Chondrocyte (in vitro differentiated cells): ENCODE data around the gene PICK1. TPM values are rescaled to one million over a fixed set of nuclear protein-coding genes. Genes with fewer than 3 reads are reported as not detected.

Experiments used
- DNase-seq: peaks from one replicate; pipeline ENCODE4 v3.0.0; 2021; ENCODE audit warnings: mixed read lengths, low spot score
- H3K27ac Mint-ChIP-seq: one replicate; pipeline ENCODE4 v1.8.0; 2021; ENCODE audit warnings: mild to moderate bottlenecking, moderate library complexity, mixed read lengths; ENCODE audit not compliant: unreplicated experiment
- H3K27me3 Mint-ChIP-seq: 2 replicates; pipeline ENCODE4 v1.8.0; 2021; ENCODE audit warnings: low read depth, mixed read lengths
- H3K36me3 Mint-ChIP-seq: 2 replicates; pipeline ENCODE4 v1.8.0; 2021; ENCODE audit warnings: low read depth, mixed read lengths
- H3K4me1 Mint-ChIP-seq: 2 replicates; pipeline ENCODE4 v1.8.0; 2021; ENCODE audit warnings: low read depth, mild to moderate bottlenecking, mixed read lengths
- H3K4me3 Mint-ChIP-seq: one replicate; pipeline ENCODE4 v1.8.0; 2021; ENCODE audit warnings: mild to moderate bottlenecking, moderate library complexity, mixed read lengths; ENCODE audit not compliant: unreplicated experiment
- H3K9me3 Mint-ChIP-seq: 2 replicates; pipeline ENCODE4 v1.8.0; 2021; ENCODE audit warnings: low read depth, mixed read lengths
- total RNA-seq: library from RNA; stranded (reverse); gene quantifications from 3 replicates; pipeline ENCODE4 v1.2.1, GENCODE V29; 2021
- TF ChIP-seq, protein P1 (sequence below): fragments of 200-600 bp; sonication (generic); IDR thresholded peaks from 2 replicates; pipeline ENCODE4 v1.5.0; 2021; ENCODE audit warnings: antibody characterized with exemption, mild to moderate bottlenecking, moderate library complexity

Gene PICK1
- total RNA-seq, 1 donor from 2014 or later, result 13.5 TPM

DNA sequence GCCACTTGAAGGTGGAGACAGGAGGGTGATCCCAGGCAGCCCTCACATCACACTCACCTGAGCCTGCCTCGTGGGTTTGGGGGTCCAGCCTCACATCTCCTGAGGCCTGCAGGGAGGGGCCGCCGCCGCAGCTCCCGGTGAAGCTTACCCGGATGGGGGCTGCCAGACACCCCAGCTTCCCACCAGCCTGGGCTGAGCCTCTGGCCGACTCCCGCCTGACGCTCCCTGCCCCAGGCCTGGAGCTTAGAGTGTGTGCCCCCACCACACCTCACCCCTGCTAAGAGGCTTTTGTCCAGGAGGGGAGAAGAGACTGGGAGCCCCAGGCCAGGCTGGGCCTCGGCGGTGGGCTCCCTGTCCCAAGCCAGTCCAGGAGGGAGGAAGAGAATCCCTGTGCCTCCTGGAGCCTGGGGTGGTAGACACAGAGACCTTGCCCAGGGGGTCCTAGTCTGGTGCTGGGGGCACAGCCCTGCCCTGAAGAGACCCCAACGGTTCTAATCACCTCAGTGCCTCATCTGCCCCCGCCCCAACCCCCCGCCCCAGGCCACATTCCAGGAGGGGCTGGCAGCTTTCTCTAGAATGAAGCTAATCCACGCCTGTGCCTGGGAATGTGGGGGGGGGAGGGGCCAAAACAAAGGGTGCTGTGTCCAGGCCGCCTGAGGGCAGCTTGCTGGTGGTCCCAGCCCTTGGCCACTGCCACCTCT is 26.9 kb downstream of the PICK1 start, which contains the start of gene SLC16A8:
TSS of gene SLC16A8 (minus strand) at position 254 of the 701 bp plus-strand sequence. CDS start 1,311 bp downstream, outside the sequence.
- H3K36me3 Mint-ChIP-seq, result peaks cover 3% of the 10 kb centered on the region
- H3K4me3 Mint-ChIP-seq, result no peak within 1 kb of the TSS
- no peaks in the 10 kb centered on the region for H3K4me1 Mint-ChIP-seq
- DNase-seq, result peak; percentile 71
- no peak within 1 kb of the TSS for H3K27ac Mint-ChIP-seq
- TF ChIP-seq, protein P1, sequence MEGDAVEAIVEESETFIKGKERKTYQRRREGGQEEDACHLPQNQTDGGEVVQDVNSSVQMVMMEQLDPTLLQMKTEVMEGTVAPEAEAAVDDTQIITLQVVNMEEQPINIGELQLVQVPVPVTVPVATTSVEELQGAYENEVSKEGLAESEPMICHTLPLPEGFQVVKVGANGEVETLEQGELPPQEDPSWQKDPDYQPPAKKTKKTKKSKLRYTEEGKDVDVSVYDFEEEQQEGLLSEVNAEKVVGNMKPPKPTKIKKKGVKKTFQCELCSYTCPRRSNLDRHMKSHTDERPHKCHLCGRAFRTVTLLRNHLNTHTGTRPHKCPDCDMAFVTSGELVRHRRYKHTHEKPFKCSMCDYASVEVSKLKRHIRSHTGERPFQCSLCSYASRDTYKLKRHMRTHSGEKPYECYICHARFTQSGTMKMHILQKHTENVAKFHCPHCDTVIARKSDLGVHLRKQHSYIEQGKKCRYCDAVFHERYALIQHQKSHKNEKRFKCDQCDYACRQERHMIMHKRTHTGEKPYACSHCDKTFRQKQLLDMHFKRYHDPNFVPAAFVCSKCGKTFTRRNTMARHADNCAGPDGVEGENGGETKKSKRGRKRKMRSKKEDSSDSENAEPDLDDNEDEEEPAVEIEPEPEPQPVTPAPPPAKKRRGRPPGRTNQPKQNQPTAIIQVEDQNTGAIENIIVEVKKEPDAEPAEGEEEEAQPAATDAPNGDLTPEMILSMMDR, result no peak
- no peaks in the 10 kb centered on the region for H3K27me3 Mint-ChIP-seq
- no peaks in the 10 kb centered on the region for H3K9me3 Mint-ChIP-seq

DNA sequence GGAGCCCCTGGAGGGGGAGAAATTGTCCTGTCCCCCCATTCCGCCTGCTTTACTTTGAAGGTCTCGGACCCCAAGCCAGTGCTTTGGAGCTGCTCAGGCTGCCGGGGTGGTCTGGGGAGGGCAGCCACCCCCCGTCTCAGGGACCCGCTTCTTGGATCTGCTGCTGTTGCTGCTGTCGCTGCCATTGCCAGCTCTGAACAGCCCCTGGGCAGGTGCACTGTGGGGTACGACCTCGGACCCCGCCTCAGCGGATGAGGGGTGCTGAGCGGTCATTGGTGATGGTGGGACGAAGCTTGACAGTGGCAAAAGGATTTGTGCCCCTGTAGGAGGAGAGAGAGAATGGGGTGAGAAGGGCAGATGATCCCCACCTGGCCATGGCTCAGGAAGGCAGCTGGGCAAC is 27.9 kb downstream of the PICK1 start:
- TF ChIP-seq, protein P1, result no peak
- H3K4me1 Mint-ChIP-seq, result no peaks in the 10 kb centered on the region
- H3K27me3 Mint-ChIP-seq, result no peaks in the 10 kb centered on the region
- peaks cover 3% of the 10 kb centered on the region for H3K36me3 Mint-ChIP-seq
- DNase-seq, result peak; percentile 75
- H3K9me3 Mint-ChIP-seq, result no peaks in the 10 kb centered on the region
- H3K4me3 Mint-ChIP-seq, result no peak overlapping the region
- no peak overlapping the region for H3K27ac Mint-ChIP-seq

DNA sequence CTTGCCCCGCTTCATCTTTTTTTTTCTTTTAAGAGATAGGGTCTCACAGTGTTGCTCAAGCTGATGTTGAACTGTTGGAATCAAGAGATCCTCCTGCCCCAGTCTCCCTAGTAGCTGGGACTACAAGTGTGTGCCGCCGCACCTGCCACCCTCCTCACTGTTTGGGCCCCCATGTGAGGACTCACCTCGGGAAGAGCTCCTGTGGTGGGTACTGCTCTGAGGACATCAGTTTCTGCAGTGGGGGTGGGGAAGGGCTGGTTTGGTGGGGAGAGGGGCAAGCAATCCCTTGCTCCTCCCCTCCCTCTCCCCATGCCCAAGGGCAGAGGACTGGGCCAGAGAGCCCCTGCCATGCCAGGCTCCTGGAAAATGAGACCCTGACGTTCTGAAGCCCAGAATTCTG is 28.3 kb downstream of the PICK1 start:
- TF ChIP-seq, protein P1, result no peak
- H3K9me3 Mint-ChIP-seq, result no peaks in the 10 kb centered on the region
- no peaks in the 10 kb centered on the region for H3K4me1 Mint-ChIP-seq
- H3K27me3 Mint-ChIP-seq, result no peaks in the 10 kb centered on the region
- H3K27ac Mint-ChIP-seq, result no peak overlapping the region
- no peak overlapping the region for H3K4me3 Mint-ChIP-seq
- peaks cover 3% of the 10 kb centered on the region for H3K36me3 Mint-ChIP-seq
- DNase-seq, result no peak

DNA sequence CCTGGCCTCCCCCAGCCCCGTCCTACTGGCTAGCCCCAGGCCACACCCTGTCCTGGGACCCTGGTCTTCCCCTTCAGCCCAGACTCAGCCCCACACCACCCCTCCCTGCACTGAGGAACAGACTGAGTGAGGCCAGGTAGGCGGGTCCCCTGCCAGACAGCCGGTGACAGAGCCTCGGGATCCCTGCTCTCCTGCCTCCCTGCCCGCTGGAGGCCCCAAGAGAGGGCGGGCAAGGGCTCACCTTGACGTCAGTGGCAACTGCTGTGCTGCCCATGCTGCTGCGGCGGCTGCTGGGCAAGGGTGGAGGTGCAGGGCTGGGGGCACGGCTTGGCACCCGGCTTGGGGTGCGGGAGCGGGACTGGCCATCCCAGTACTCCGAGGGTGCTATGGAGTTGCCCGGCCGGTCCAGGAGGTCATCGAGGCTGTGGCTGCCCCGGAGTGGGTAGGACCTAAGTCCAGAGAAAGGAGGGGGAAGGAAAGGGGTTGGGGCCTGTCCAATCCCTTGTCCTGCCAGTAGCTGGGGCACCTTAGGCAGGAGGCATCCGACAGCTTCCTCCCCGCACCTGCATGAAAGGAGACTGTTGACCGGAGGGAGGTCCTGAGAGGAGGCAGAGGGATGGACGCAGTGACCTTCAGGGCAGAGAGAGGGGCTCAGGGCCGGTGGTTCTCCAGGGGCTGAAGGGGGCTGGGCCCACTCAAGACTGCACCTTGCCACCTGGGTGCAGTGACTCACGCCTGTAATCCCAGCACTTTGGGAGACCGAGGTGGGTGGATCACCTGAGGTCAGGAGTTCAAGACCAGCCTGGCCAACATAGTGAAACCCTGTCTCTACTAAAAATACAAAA is 29.0 kb downstream of the PICK1 start:
- no peak overlapping the region for H3K4me3 Mint-ChIP-seq
- no peaks in the 10 kb centered on the region for H3K4me1 Mint-ChIP-seq
- DNase-seq, result peak; percentile 79
- peaks cover 3% of the 10 kb centered on the region for H3K36me3 Mint-ChIP-seq
- H3K27me3 Mint-ChIP-seq, result no peaks in the 10 kb centered on the region
- no peaks in the 10 kb centered on the region for H3K9me3 Mint-ChIP-seq
- TF ChIP-seq, protein P1, result no peak
- H3K27ac Mint-ChIP-seq, result no peak overlapping the region

DNA sequence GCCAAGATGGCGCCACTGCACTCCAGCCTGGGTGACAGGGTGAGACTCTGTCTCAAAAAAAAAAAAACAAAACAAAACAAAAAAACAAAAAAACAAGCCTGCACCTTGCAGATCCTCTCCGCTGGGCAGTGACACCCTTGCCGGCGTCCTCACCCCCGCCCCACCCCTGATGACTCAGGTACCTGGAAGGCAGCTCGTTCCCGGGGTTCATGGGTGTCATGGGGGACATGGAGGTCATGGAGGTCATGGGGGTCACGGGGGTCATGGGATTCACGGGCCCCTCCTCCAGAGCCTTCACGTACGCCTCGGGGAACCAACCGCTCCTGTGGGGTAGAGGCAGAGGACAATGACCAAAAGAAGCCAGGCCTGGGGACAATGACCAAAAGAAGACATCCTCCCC is 29.7 kb downstream of the PICK1 start:
- Mint-ChIP-seq H3K27ac (no peak overlapping the region), H3K4me3 (no peak overlapping the region), H3K27me3 (no peaks in the 10 kb centered on the region), H3K9me3 (no peaks in the 10 kb centered on the region), H3K36me3 (peaks cover 3% of the 10 kb centered on the region), H3K4me1 (no peaks in the 10 kb centered on the region)
- peak; percentile 68 for DNase-seq
- TF ChIP-seq, protein P1, result no peak
